ENCODE data around the gene EXOG.

EXOG gene

DNA sequence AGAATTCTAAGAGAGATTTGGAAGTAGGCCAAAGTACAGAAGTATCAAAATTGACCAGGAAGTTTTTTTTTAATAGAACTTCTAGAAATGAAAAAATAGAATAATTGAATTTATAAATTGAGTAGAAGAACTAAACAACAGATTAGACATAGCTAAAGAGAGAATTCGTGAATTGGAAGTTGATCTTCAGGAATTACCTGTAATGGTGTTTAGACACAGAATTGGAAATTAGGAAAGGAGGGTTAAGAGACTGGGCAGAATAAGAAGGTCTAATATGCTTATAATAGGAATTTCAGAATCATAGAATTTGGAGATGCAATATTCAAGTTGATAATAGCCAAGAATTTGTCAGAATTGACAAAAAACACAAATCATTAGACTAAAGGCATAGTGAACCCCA is 26.3 kb upstream of the EXOG start:
- in situ Hi-C loops (cut with HindIII; ENCODE audit: low pct_ligation_motif_present, low pct_unique_long_range_greater_than_20kb, low sequenced_read_pairs), result no loop called here
- DNase-seq, result no peak

DNA sequence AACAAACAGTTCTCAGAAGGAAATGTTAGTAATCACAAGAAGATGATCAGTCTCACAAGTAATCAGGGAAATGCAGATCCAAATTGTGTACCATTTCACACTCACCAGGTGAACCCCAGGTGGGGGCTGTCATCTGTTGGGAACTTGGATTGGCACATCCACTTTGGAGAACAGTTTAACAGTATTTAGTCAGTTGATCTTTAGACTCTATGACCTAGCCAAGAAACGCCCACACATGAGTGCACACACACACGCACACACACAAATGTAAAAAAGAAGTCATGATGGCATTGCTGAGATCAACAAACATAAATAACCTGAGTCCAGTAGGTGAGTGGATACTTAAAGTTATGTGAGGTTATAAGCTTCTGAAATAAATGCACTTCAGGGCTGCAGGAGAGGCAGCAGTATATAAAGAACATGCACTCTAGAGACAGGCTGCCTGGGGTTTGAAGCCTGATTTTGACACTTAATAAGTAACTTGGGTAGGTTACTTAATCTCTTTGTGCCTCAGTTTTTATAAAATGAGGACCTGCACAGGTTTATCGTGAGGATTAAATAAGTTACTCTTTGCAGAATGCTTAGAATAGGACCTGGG is 24.8 kb upstream of the EXOG start:
- in situ Hi-C loops (cut with HindIII; ENCODE audit: low pct_ligation_motif_present, low pct_unique_long_range_greater_than_20kb, low sequenced_read_pairs), result no loop called here
- no peak for DNase-seq

- no peak for DNase-seq
- in situ Hi-C loops (cut with HindIII; ENCODE audit: low pct_ligation_motif_present, low pct_unique_long_range_greater_than_20kb, low sequenced_read_pairs), result no loop called here
These were observed 23.8 kb upstream of the EXOG start for GRCh38 chr3:38472342-38472741.

DNA sequence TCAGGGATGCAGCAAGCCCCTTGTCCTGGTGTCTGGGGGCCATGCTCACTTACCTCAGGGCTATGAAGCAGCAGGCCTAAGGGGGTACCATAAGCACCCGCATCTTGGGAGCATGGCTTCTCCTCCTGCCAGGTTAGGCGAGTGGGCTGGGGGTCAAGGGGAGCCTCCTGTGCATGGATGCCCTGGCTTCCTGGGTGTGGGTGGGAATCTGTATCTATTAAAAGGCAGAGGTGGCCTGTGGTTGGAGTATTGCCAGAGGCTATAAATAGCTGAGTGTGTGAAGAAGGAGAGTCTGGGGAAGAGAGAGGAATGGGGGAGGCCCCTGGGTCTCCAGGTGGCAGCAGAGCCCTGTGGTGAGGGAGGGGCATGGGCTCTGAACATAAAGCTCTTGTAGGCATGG is 22.9 kb upstream of the EXOG start:
- in situ Hi-C loops (cut with HindIII; ENCODE audit: low pct_ligation_motif_present, low pct_unique_long_range_greater_than_20kb, low sequenced_read_pairs), result no loop called here
- no peak for DNase-seq

DNA sequence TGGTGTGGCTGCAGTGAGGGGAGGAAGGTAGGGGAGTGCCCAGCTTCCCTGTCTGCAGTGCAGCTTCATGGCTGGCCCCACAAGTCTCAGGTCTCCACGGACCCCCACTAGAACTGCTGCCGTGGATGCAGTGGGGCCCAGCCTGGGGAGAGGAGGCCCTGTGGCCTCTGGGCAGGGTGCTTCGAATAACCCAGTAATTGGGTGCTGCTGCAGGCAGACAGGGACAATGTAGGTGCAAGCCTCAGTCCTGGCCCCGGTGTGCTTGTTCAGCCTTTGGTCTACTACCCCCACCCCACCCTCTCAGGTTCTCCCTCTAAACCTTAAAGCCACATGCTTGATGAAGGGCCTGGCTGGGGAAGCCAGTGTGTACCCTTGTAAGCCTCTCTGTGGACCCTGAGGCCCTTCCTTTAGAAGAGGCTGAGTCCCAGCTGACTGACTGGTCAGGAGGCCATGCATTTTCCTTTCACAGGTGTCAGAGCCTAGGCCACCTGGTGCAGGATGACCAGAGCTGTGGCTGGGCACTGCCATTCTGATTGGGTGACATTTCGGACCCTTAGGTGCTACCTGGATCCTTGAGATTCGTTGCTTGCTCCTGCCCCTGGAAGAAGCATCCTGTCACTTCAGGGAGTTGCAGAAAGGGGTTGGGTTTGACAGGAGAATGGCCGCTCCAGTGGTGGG is 21.1 kb upstream of the EXOG start:
- DNase-seq, result no peak
- in situ Hi-C loops (cut with HindIII; ENCODE audit: low pct_ligation_motif_present, low pct_unique_long_range_greater_than_20kb, low sequenced_read_pairs), result no loop called here

- in situ Hi-C loops (cut with HindIII; ENCODE audit: low pct_ligation_motif_present, low pct_unique_long_range_greater_than_20kb, low sequenced_read_pairs), result no loop called here
These were observed 20.4 kb upstream of the EXOG start for GRCh38 chr3:38475716-38476115.

GRCh38 chr3:38476157-38476756 is 19.9 kb upstream of the EXOG start:
- no peak for DNase-seq
- in situ Hi-C loops (cut with HindIII; ENCODE audit: low pct_ligation_motif_present, low pct_unique_long_range_greater_than_20kb, low sequenced_read_pairs), result no loop called here

More at GRCh38 chr3:38475716-38476115, 20.4 kb upstream of the EXOG start:
- DNase-seq, result no peak

DNA sequence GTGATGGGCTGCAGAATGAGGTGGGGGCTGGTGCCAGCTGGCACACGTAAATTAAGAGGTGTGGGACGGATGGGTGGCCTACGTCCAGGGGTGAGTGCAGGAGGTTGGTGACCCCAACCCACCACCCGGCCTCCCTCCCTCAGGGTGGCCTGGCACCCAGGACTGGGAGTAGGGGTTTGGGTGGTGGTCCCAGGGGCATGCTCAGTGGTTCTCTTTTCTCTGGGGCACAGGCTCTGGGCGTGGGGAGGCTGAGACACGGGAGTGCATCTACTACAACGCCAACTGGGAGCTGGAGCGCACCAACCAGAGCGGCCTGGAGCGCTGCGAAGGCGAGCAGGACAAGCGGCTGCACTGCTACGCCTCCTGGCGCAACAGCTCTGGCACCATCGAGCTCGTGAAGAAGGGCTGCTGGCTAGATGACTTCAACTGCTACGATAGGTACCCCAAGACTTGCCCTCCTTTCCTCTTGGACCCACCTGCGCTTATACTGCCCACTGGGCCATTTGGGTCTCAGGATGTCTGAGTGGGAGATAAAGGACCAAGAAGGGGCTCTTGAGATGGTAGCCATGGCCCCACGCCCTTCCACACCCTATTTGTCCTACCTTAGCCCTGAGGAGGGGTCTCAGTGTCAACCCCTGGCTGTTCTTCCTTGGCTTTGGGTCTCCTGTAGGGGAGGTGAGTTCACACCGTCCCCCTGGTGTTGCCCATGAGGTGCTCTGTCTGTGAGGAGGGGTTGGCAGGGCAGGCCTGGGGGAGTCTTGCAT is 18.9 kb upstream of the EXOG start:
- in situ Hi-C loops (cut with HindIII; ENCODE audit: low pct_ligation_motif_present, low pct_unique_long_range_greater_than_20kb, low sequenced_read_pairs), result no loop called here
- no peak for DNase-seq

GRCh38 chr3:38477839-38478450 is 18.2 kb upstream of the EXOG start:
- DNase-seq, result no peak
- in situ Hi-C loops (cut with HindIII; ENCODE audit: low pct_ligation_motif_present, low pct_unique_long_range_greater_than_20kb, low sequenced_read_pairs), result no loop called here

GRCh38 chr3:38478901-38479300 is 17.2 kb upstream of the EXOG start:
- in situ Hi-C loops (cut with HindIII; ENCODE audit: low pct_ligation_motif_present, low pct_unique_long_range_greater_than_20kb, low sequenced_read_pairs), result no loop called here
- no peak for DNase-seq

- in situ Hi-C loops (cut with HindIII; ENCODE audit: low pct_ligation_motif_present, low pct_unique_long_range_greater_than_20kb, low sequenced_read_pairs), result no loop called here
- peak; percentile 55 for DNase-seq
These were observed 16.6 kb upstream of the EXOG start for GRCh38 chr3:38479431-38480092.

DNA sequence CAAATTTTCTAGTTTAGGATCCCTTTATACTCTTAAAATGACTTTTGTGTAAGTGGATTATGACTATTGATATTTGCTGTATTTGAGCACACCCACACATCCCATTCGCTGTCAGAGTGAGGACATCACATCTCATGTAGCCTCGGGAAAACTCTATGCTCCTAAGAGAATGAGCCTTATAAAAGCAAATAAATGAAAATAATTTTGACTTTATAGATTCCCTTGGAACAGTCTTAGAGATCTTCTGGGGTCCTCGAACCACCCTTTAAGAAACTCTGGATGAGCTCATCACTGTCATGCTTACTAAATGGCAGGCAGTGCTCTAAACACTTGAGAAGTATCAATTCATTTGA is 16.1 kb upstream of the EXOG start:
- no peak for DNase-seq
- in situ Hi-C loops (cut with HindIII; ENCODE audit: low pct_ligation_motif_present, low pct_unique_long_range_greater_than_20kb, low sequenced_read_pairs), result no loop called here

GRCh38 chr3:38480930-38481329 is 15.2 kb upstream of the EXOG start:
- DNase-seq, result no peak
- in situ Hi-C loops (cut with HindIII; ENCODE audit: low pct_ligation_motif_present, low pct_unique_long_range_greater_than_20kb, low sequenced_read_pairs), result no loop called here

DNA sequence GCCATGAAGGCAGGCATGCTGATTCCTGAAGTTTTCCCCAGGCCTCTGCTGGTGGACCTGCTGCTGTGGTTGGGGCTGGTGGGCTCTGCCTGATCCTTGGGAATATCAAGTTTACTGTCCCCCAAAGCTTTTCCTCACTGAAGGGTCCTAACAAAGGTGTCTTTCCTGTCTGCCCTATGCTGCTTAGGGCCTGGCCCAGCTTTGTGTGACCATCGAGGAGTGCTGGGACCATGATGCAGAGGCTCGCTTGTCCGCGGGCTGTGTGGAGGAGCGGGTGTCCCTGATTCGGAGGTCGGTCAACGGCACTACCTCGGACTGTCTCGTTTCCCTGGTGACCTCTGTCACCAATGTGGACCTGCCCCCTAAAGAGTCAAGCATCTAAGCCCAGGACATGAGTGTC is 13.2 kb upstream of the EXOG start:
- in situ Hi-C loops (cut with HindIII; ENCODE audit: low pct_ligation_motif_present, low pct_unique_long_range_greater_than_20kb, low sequenced_read_pairs), result no loop called here
- DNase-seq, result no peak

DNA sequence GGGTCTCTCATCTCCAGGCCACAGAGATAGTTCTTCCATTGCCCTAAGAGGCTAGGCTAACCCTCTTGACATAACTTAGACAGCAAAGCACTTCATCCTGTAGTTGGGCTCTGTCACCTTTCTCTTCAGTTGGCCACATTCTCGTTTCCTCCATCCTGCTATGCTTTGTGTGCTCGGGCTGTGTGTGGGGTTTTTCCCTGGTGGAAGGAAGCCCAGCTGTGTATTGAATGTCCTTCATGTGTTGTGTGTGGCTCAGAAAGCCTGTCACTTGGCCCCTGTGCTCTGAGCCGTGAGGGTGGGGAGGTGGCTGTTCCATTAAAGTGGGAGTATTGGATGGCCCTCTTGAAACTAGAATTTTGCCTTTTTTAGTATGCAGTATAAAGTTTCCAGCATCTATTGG is 8.8 kb upstream of the EXOG start:
- no peak for DNase-seq
- in situ Hi-C loops (cut with HindIII; ENCODE audit: low pct_ligation_motif_present, low pct_unique_long_range_greater_than_20kb, low sequenced_read_pairs), result no loop called here

DNA sequence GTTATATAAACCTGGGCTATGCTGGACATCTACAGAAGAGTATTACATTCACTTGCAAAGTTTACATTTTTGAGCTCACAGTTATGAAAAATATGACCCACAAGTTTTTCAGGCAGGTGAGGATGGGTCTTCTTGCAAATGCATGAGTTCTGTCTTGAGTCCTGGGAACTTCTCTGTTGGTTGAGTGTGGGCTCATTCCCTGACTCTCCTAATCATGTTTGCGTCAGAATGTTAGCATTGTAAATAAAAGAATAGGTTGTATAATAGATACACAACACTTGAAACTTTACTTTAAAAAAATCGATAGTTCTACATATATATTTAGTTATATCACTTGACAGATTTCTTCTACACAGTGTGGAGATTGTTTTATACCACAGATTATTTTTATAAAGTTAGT is 7.2 kb upstream of the EXOG start:
- DNase-seq, result no peak
- in situ Hi-C loops (cut with HindIII; ENCODE audit: low pct_ligation_motif_present, low pct_unique_long_range_greater_than_20kb, low sequenced_read_pairs), result no loop called here

GRCh38 chr3:38489766-38490165 is 6.4 kb upstream of the EXOG start:
- in situ Hi-C loops (cut with HindIII; ENCODE audit: low pct_ligation_motif_present, low pct_unique_long_range_greater_than_20kb, low sequenced_read_pairs), result no loop called here
- DNase-seq, result no peak

DNA sequence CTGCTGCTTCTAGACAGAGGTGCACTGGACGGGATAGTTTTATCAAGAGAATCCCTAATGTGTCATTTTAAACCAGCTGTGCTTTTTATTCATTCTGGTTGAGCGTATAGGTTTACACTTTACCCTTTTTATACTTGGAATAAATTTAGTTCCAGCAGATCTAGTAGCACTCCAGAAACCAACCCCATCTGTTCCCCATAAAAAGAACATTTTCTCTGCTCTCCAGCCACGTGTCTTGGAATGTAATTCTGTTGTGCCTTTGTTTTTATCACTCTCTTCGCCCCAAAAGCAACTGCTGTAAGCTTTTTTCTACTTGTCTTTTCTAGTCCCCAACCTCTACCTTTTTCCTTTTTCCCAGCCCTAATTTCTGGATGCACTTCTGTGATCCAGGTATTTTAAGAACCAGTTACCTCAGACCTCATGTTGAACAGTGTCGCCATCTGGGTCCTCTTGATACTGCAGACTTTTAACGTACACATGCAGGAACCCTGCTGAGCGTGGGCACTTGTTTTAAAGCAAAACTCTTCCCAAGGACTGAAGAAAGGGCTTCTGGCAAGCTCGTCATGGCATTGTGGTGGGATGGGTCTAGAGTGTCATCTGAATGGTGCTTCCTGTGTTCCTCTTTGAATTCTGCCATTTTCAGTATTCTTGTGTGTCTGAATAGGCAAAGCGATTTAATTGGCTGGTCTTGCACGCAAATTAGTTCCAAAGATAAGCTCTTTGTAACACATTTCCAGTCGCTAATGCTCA is 5.7 kb upstream of the EXOG start:
- in situ Hi-C loops (cut with HindIII; ENCODE audit: low pct_ligation_motif_present, low pct_unique_long_range_greater_than_20kb, low sequenced_read_pairs), result no loop called here
- DNase-seq, result no peak

Measured in ACHN (cell line).